Spleen (tissue), 11 donors: ENCODE results near the gene TBRG1. TPM values are rescaled to one million over a fixed set of nuclear protein-coding genes. Genes with fewer than 3 reads are reported as not detected.
"Not testable (repeated sequence)": the region's sequence is repeated elsewhere in the genome, so short reads cannot be mapped to it uniquely, and the experiment has no call there.

ENCODE experiments used
- DNase-seq: peaks from one replicate; pipeline ENCODE4 v3.0.0-alpha.2; 2020
- H3K27ac ChIP-seq, 8 donors: fragments of 200-600 bp; sonication (generic) in 7 of 8; 1 replicate in 4 of 8; 2 replicates in 4 of 8; pipeline versions ENCODE4 v1.5.0 to v1.8.0; 2016 to 2021; ENCODE audit warnings: inconsistent platforms in 4 of 8, mild to moderate bottlenecking in 4 of 8, moderate library complexity in 1 of 8
- H3K27me3 ChIP-seq, 7 donors: fragments of 200-600 bp; sonication (generic) in 6 of 7; replicated peaks in 1 of 7; 1 replicate in 4 of 7; 2 replicates in 3 of 7; pipeline versions ENCODE4 v1.5.0 to v1.8.0; 2016 to 2021; ENCODE audit warnings: inconsistent platforms in 3 of 7, mild to moderate bottlenecking in 1 of 7
- H3K36me3 ChIP-seq, 6 donors: fragments of 200-600 bp; sonication (generic) in 5 of 6; 1 replicate in 4 of 6; 2 replicates in 2 of 6; pipeline versions ENCODE4 v1.5.0 to v1.8.0; 2016 to 2021; ENCODE audit warnings: inconsistent platforms in 2 of 6
- H3K4me1 ChIP-seq, 6 donors: fragments of 200-600 bp; sonication (generic) in 5 of 6; 1 replicate in 3 of 6; 2 replicates in 3 of 6; pipeline versions ENCODE4 v1.5.0 to v1.8.0; 2016 to 2021; ENCODE audit warnings: inconsistent platforms in 3 of 6
- H3K4me3 ChIP-seq, 8 donors: fragments of 200-600 bp; sonication (generic) in 7 of 8; 1 replicate in 4 of 8; 2 replicates in 4 of 8; pipeline versions ENCODE4 v1.5.0 to v1.8.0; 2016 to 2021; ENCODE audit warnings: inconsistent platforms in 4 of 8, mild to moderate bottlenecking in 4 of 8, moderate library complexity in 2 of 8
- H3K9me3 ChIP-seq, 8 donors: fragments of 200-600 bp; sonication (generic) in 7 of 8; 1 replicate in 4 of 8; 2 replicates in 4 of 8; pipeline versions ENCODE4 v1.5.0 to v1.8.0; 2016 to 2021; ENCODE audit warnings: inconsistent platforms in 4 of 8
- CTCF ChIP-seq, 11 experiments: fragments of 200-600 bp in 7 of 11; fragments of 450-650 bp in 4 of 11; sonication (generic) in 4 of 11; IDR thresholded peaks in 8 of 11; conservative IDR thresholded peaks in 3 of 11; 1 replicate in 7 of 11; 2 replicates in 4 of 11; pipeline versions ENCODE4 v1.4.0 to v1.8.0; 2016 to 2021; ENCODE audit warnings: antibody characterized with exemption in 11 of 11, inconsistent platforms in 4 of 11, mild to moderate bottlenecking in 1 of 11
- POLR2A ChIP-seq, 3 donors: fragments of 450-650 bp; IDR thresholded peaks; one replicate each; pipeline ENCODE4 v1.5.1; 2017; ENCODE audit warnings: antibody characterized with exemption in 3 of 3, mild to moderate bottlenecking in 1 of 3
- POLR2AphosphoS5 ChIP-seq, 3 donors: sonication (generic); formaldehyde crosslinking; IDR thresholded peaks; one replicate each; pipeline ENCODE4 v1.5.1; 2017; ENCODE audit warnings: antibody characterized with exemption in 3 of 3
- WGBS, 5 donors: extraction: QIAGEN DNeasy Blood & Tissue Kit in 3 of 5; methylation state at CpG; one replicate each; pipeline versions ENCODE4 v1.1.5 to v1.1.7; 2013 to 2018; 5-methylcytosine and 5-hydroxymethylcytosine counted together
- intact Hi-C: fragments of 100-400 bp; cut with DNase I; formaldehyde crosslinking; loops from one replicate; pipeline ENCODE4 v1.15.0; 2023; ENCODE audit warnings: low total_unique reads
- polyA plus RNA-seq, 3 donors: library from polyadenylated mRNA; stranded (reverse); fragments of 200-250 nt; gene quantifications; one replicate each; pipeline ENCODE4 v1.2.1, GENCODE V29; 2013
- total RNA-seq, 7 donors: library from RNA; depleted of rRNA in 3 of 7; stranded (reverse); fragments of >200 nt in 3 of 7; fragmentation: NEBNext Ultra II Directional in 4 of 7; extraction: Animal tissue kit (Norgen Biotek cat#: 25700) in 4 of 7; gene quantifications; one replicate each; pipeline versions ENCODE4 v1.1.0 to v1.2.1, GENCODE V29; 2016 to 2021
- donor health status: healthy with polysubstance abuse.
- donor health status: DM: no; HTN: no; CAD: no; lungs with moderate emphysema.
- donor health status: DM: no; HTN: no; CAD: no.
- donor health status: Bipolar disorder and iron deficiency.
- donor health status: healthy.
- donor health status: DM: no; HTN: no; CAD: no.
- donor health status: DM: yes; HTN: yes; CAD: no.

TBRG1 gene
- total and polyA plus RNA-seq, 10 donors = 23.3 to 65.0 (median 46.5) TPM

- Histone ChIP-seq H3K9me3 (peaks cover 0 to 5% (median 0%) of the 10 kb centered on the region in 8 donors), H3K4me1 (no peaks in the 10 kb centered on the region), H3K4me3 (no peak overlapping the region), H3K27me3 (peaks cover 0 to 24% (median 0%) of the 10 kb centered on the region in 7 donors), H3K27ac (no peak overlapping the region), H3K36me3 (no peaks in the 10 kb centered on the region)
- intact Hi-C loops = no loop called here
- no peak for TF ChIP-seq CTCF (IDR thresholded peaks at IDR 0.05 in 8 of 11, conservative IDR thresholded peaks at IDR 0.05 in 3 of 11)
- TF ChIP-seq POLR2A (IDR thresholded peaks at IDR 0.05) = no peak
- no peak for TF ChIP-seq POLR2AphosphoS5 (IDR thresholded peaks at IDR 0.05)
- no peak for DNase-seq
These were observed 25.0 kb upstream of the TBRG1 start for GRCh38 chr11:124597626-124598025.

- DNase-seq = no peak
- WGBS, 5 donors = 61 to 78% (median 74%) methylated on average over 5 of the region's 5 CpGs
- Histone ChIP-seq H3K4me3 (no peak overlapping the region), H3K27ac (no peak overlapping the region), H3K36me3 (no peaks in the 10 kb centered on the region), H3K27me3 (peaks cover 0 to 18% (median 0%) of the 10 kb centered on the region in 7 donors), H3K4me1 (peaks cover 0 to 5% (median 0%) of the 10 kb centered on the region in 6 donors), H3K9me3 (peaks cover 0 to 5% (median 0%) of the 10 kb centered on the region in 8 donors)
- TF ChIP-seq CTCF (IDR thresholded peaks at IDR 0.05 in 8 of 11, conservative IDR thresholded peaks at IDR 0.05 in 3 of 11) (no peak), POLR2AphosphoS5 (IDR thresholded peaks at IDR 0.05) (no peak), POLR2A (IDR thresholded peaks at IDR 0.05) (no peak)
- intact Hi-C loops = no loop called here
These were observed 21.9 kb upstream of the TBRG1 start for GRCh38 chr11:124600621-124601320.

GRCh38 chr11:124602193-124602592 is 20.5 kb upstream of the TBRG1 start:
- H3K9me3 ChIP-seq = peaks cover 0 to 5% (median 0%) of the 10 kb centered on the region in 8 donors
- no peaks in the 10 kb centered on the region for H3K36me3 ChIP-seq
- peaks cover 0 to 8% (median 0%) of the 10 kb centered on the region in 6 donors for H3K4me1 ChIP-seq
- TF ChIP-seq POLR2AphosphoS5 (IDR thresholded peaks at IDR 0.05) = no peak
- no peak for TF ChIP-seq POLR2A (IDR thresholded peaks at IDR 0.05)
- no peak for TF ChIP-seq CTCF (IDR thresholded peaks at IDR 0.05 in 8 of 11, conservative IDR thresholded peaks at IDR 0.05 in 3 of 11)
- no peak overlapping the region for H3K27ac ChIP-seq
- no peak for DNase-seq
- intact Hi-C loops = no loop called here
- WGBS, 5 donors = 72 to 92% (median 85%) methylated on average over 3 of the region's 3 CpGs
- no peak overlapping the region for H3K4me3 ChIP-seq
- H3K27me3 ChIP-seq = peaks cover 0 to 13% (median 0%) of the 10 kb centered on the region in 7 donors

- H3K36me3 ChIP-seq, H3K4me3 ChIP-seq, H3K27me3 ChIP-seq, DNase-seq, H3K27ac ChIP-seq, intact Hi-C loops, H3K4me1 ChIP-seq, H3K9me3 ChIP-seq: not testable (repeated sequence)
- WGBS, 5 donors = 66 to 97% (median 87%) methylated on average over 3 of the region's 3 CpGs
These were observed 19.9 kb upstream of the TBRG1 start for GRCh38 chr11:124602723-124603122.
